ENCODE measurements around the gene ARHGAP42. TPM values are rescaled to one million over a fixed set of nuclear protein-coding genes. Genes with fewer than 3 reads are reported as not detected.

Gene ARHGAP42
- polyA plus RNA-seq, 3 donors from 2014 or later = 0.27 to 1.2 (median 0.74) TPM

GRCh38 chr11:100969008-100969407 lies 281.9 kb downstream of the ARHGAP42 start:
- Mint-ChIP-seq H3K27me3 (ENCODE audit: low read depth in 3 of 3) (no peaks in the 10 kb centered on the region), H3K9me3 (peaks cover 3 to 35% (median 12%) of the 10 kb centered on the region in 6 donors), H3K27ac (no peak overlapping the region), H3K4me1 (no peaks in the 10 kb centered on the region), H3K36me3 (peaks cover 35 to 61% (median 53%) of the 10 kb centered on the region in 3 donors), H3K4me3 (no peak overlapping the region)
- DNase-seq = no peak

- H3K27ac Mint-ChIP-seq = no peak overlapping the region
- no peak overlapping the region for H3K4me3 Mint-ChIP-seq
- no peak for DNase-seq
- peaks cover 5 to 35% (median 10%) of the 10 kb centered on the region in 6 donors for H3K9me3 Mint-ChIP-seq
- H3K4me1 Mint-ChIP-seq = no peaks in the 10 kb centered on the region
- no peaks in the 10 kb centered on the region for H3K27me3 Mint-ChIP-seq (ENCODE audit: low read depth in 3 of 3)
- peaks cover 31 to 58% (median 58%) of the 10 kb centered on the region in 3 donors for H3K36me3 Mint-ChIP-seq
These were observed 283.4 kb downstream of the ARHGAP42 start for GRCh38 chr11:100970283-100971164.

- Mint-ChIP-seq H3K9me3 (peaks cover 5 to 35% (median 10%) of the 10 kb centered on the region in 6 donors), H3K4me3 (no peak overlapping the region), H3K36me3 (peaks cover 37 to 68% (median 56%) of the 10 kb centered on the region in 3 donors), H3K27me3 (ENCODE audit: low read depth in 3 of 3) (no peaks in the 10 kb centered on the region), H3K4me1 (no peaks in the 10 kb centered on the region), H3K27ac (no peak overlapping the region)
- no peak for DNase-seq
These were observed 285.0 kb downstream of the ARHGAP42 start for GRCh38 chr11:100972046-100972445.

GRCh38 chr11:100978442-100978841 lies 291.4 kb downstream of the ARHGAP42 start:
- Mint-ChIP-seq H3K27me3 (ENCODE audit: low read depth in 3 of 3) (no peaks in the 10 kb centered on the region), H3K4me3 (no peak overlapping the region), H3K9me3 (peaks cover 0 to 3% (median 0%) of the 10 kb centered on the region in 6 donors), H3K4me1 (peaks cover 10 to 17% of the 10 kb centered on the region in 2 donors), H3K36me3 (peaks cover 24 to 46% (median 39%) of the 10 kb centered on the region in 3 donors), H3K27ac (peak overlapping the region in 2 of 6 donors; percentile 19 to 61)
- DNase-seq = no peak

- peak overlapping the region in 2 of 6 donors; percentile 9 to 19 for H3K27ac Mint-ChIP-seq
- DNase-seq = no peak
- no peaks in the 10 kb centered on the region for H3K27me3 Mint-ChIP-seq (ENCODE audit: low read depth in 3 of 3)
- H3K36me3 Mint-ChIP-seq = peaks cover 20 to 41% (median 35%) of the 10 kb centered on the region in 3 donors
- peak overlapping the region in 1 of 5 donors; percentile 10 for H3K4me3 Mint-ChIP-seq
- peaks cover 10 to 17% of the 10 kb centered on the region in 2 donors for H3K4me1 Mint-ChIP-seq
- peaks cover 0 to 2% (median 0%) of the 10 kb centered on the region in 6 donors for H3K9me3 Mint-ChIP-seq
These were observed 291.9 kb downstream of the ARHGAP42 start for GRCh38 chr11:100978939-100979338.

- Mint-ChIP-seq H3K36me3 (peaks cover 22 to 35% (median 29%) of the 10 kb centered on the region in 3 donors), H3K27me3 (ENCODE audit: low read depth in 3 of 3) (no peaks in the 10 kb centered on the region), H3K27ac (no peak overlapping the region), H3K9me3 (no peaks in the 10 kb centered on the region), H3K4me3 (no peak overlapping the region), H3K4me1 (peaks cover 10 to 17% of the 10 kb centered on the region in 2 donors)
- DNase-seq = no peak
These were observed 293.1 kb downstream of the ARHGAP42 start for GRCh38 chr11:100980156-100980555.

- H3K9me3 Mint-ChIP-seq = peaks cover 0 to 6% (median 0%) of the 10 kb centered on the region in 6 donors
- H3K27ac Mint-ChIP-seq = no peak overlapping the region
- H3K4me3 Mint-ChIP-seq = no peak overlapping the region
- peaks cover 0 to 2% (median 0%) of the 10 kb centered on the region in 3 donors for H3K27me3 Mint-ChIP-seq (ENCODE audit: low read depth in 3 of 3)
- H3K36me3 Mint-ChIP-seq = peaks cover 27 to 35% (median 34%) of the 10 kb centered on the region in 3 donors
- DNase-seq = no peak
- peaks cover 10 to 17% of the 10 kb centered on the region in 2 donors for H3K4me1 Mint-ChIP-seq
These were observed 294.2 kb downstream of the ARHGAP42 start for GRCh38 chr11:100981196-100981824.

GRCh38 chr11:100984668-100985067 lies 297.6 kb downstream of the ARHGAP42 start:
- Mint-ChIP-seq H3K27me3 (ENCODE audit: low read depth in 3 of 3) (peaks cover 0 to 3% (median 0%) of the 10 kb centered on the region in 3 donors), H3K4me3 (no peak overlapping the region), H3K27ac (no peak overlapping the region), H3K36me3 (peaks cover 14 to 30% (median 26%) of the 10 kb centered on the region in 3 donors), H3K9me3 (peaks cover 0 to 6% (median 0%) of the 10 kb centered on the region in 6 donors), H3K4me1 (no peaks in the 10 kb centered on the region)
- DNase-seq = no peak

GRCh38 chr11:100990931-100991330 lies 303.8 kb downstream of the ARHGAP42 start:
- peaks cover 0 to 3% (median 0%) of the 10 kb centered on the region in 6 donors for H3K9me3 Mint-ChIP-seq
- no peak overlapping the region for H3K27ac Mint-ChIP-seq
- peaks cover 0 to 3% (median 0%) of the 10 kb centered on the region in 3 donors for H3K27me3 Mint-ChIP-seq (ENCODE audit: low read depth in 3 of 3)

GRCh38 chr11:100991541-100991940 lies 304.5 kb downstream of the ARHGAP42 start:
- no peak for DNase-seq
- no peak overlapping the region for H3K27ac Mint-ChIP-seq
- H3K9me3 Mint-ChIP-seq = peaks cover 0 to 5% (median 0%) of the 10 kb centered on the region in 6 donors
- H3K4me3 Mint-ChIP-seq = no peak overlapping the region
- H3K27me3 Mint-ChIP-seq (ENCODE audit: low read depth in 3 of 3) = no peaks in the 10 kb centered on the region
- no peaks in the 10 kb centered on the region for H3K4me1 Mint-ChIP-seq
- H3K36me3 Mint-ChIP-seq = peaks cover 0 to 16% (median 15%) of the 10 kb centered on the region in 3 donors

More at GRCh38 chr11:100990931-100991330, 303.8 kb downstream of the ARHGAP42 start:
- Mint-ChIP-seq H3K4me1 (no peaks in the 10 kb centered on the region), H3K36me3 (peaks cover 5 to 22% (median 18%) of the 10 kb centered on the region in 3 donors), H3K4me3 (no peak overlapping the region)
- no peak for DNase-seq

- Mint-ChIP-seq H3K9me3 (peaks cover 0 to 17% (median 5%) of the 10 kb centered on the region in 6 donors), H3K27ac (no peak overlapping the region), H3K4me3 (no peak overlapping the region), H3K27me3 (ENCODE audit: low read depth in 3 of 3) (peaks cover 0 to 2% (median 1%) of the 10 kb centered on the region in 3 donors), H3K36me3 (peaks cover 0 to 3% (median 3%) of the 10 kb centered on the region in 3 donors), H3K4me1 (no peaks in the 10 kb centered on the region)
- no peak for DNase-seq
These were observed 307.9 kb downstream of the ARHGAP42 start for GRCh38 chr11:100994966-100995365.

- H3K9me3 Mint-ChIP-seq = peaks cover 0 to 28% (median 11%) of the 10 kb centered on the region in 6 donors
- no peaks in the 10 kb centered on the region for H3K4me1 Mint-ChIP-seq
- H3K4me3 Mint-ChIP-seq = no peak overlapping the region
- peaks cover 0 to 2% (median 1%) of the 10 kb centered on the region in 3 donors for H3K27me3 Mint-ChIP-seq (ENCODE audit: low read depth in 3 of 3)
- H3K27ac Mint-ChIP-seq = no peak overlapping the region
- no peak for DNase-seq
- H3K36me3 Mint-ChIP-seq = peaks cover 0 to 3% (median 0%) of the 10 kb centered on the region in 3 donors
These were observed 312.7 kb downstream of the ARHGAP42 start for GRCh38 chr11:100999756-101000155.

- Mint-ChIP-seq H3K27ac (no peak overlapping the region), H3K36me3 (no peaks in the 10 kb centered on the region)
These were observed 316.4 kb downstream of the ARHGAP42 start for GRCh38 chr11:101003468-101003867.

More at GRCh38 chr11:101003468-101003867, 316.4 kb downstream of the ARHGAP42 start:
- Mint-ChIP-seq H3K9me3 (peaks cover 0 to 27% (median 11%) of the 10 kb centered on the region in 6 donors), H3K4me3 (no peak overlapping the region), H3K4me1 (no peaks in the 10 kb centered on the region), H3K27me3 (ENCODE audit: low read depth in 3 of 3) (peaks cover 0 to 2% (median 1%) of the 10 kb centered on the region in 3 donors)
- DNase-seq = no peak

All from immature natural killer cell (primary cell).